HepG2 (cell line): ENCODE measurements around the gene TMEM231. TPM values are rescaled to one million over a fixed set of nuclear protein-coding genes. Genes with fewer than 3 reads are reported as not detected.
A peak's percentile ranks its signal among the peaks of the same experiment; 100 is the strongest.

Experiments used
- ATAC-seq: fragments of 200-7000 bp; cut with Tn5 transposase; 3 replicates; pipeline ENCODE4 v1.9.1; 2020; ENCODE audit warnings: mild to moderate bottlenecking, moderate library complexity
- Bru-seq: library from RNA; stranded (reverse); fragments of 400-500 nt; gene quantifications from one replicate; lab custom pipeline; 2021; lab: Mats Ljungman, UMichigan
- BruChase-seq, 2 experiments: library from RNA; stranded (reverse); fragments of 400-500 nt; gene quantifications; one replicate each; lab custom pipeline; 2021; lab: Mats Ljungman, UMichigan
- BruUV-seq: library from RNA; stranded (reverse); fragments of 400-500 nt; replicated peaks from 2 replicates; lab custom pipeline; 2021; lab: Mats Ljungman, UMichigan
- CTCF ChIA-PET: fragments of 300-600 bp; formaldehyde crosslinking; extraction: SDS; loops from one replicate; lab custom pipeline; 2021; ENCODE audit warnings: low total read pairs, inconsistent platforms, low intra/inter-chr PET ratio; lab: Yijun Ruan, JAX
- POLR2A ChIA-PET: fragments of 350-600 bp; sonication (Branson Sonifier 250); formaldehyde crosslinking; loops from one replicate; lab custom pipeline; 2020; ENCODE audit warnings: antibody characterized with exemption, inconsistent platforms; lab: Yijun Ruan, JAX
- DNase-seq: peaks from one replicate; pipeline ENCODE4 v3.0.0-alpha.2; 2015; ENCODE audit warnings: low spot score
- FAIRE-seq: peaks from 3 replicates; lab custom pipeline; 2011; peaks lifted over from hg19 to GRCh38; lab: Jason Lieb, UNC
- H2AFZ ChIP-seq: one replicate; pipeline ENCODE4 v1.6.1; 2011; ENCODE audit warnings: low read length, inconsistent platforms
- H3K27ac ChIP-seq: fragments of 300-600 bp; 3 replicates; pipeline ENCODE4 v1.8.0; 2011; ENCODE audit warnings: mixed run types, mild to moderate bottlenecking, mixed read lengths, low read length, inconsistent platforms; ENCODE audit not compliant: insufficient read depth; ENCODE audit errors: extremely low read length
- H3K27me3 ChIP-seq, 2 experiments: fragments of 200-600 bp in 1 of 2; 2 replicates in 1 of 2; 3 replicates in 1 of 2; pipeline versions ENCODE4 v1.6.0 to v1.8.0; 2011; ENCODE audit warnings: low read length in 2 of 2, mild to moderate bottlenecking in 2 of 2, moderate library complexity in 2 of 2, inconsistent platforms in 1 of 2; ENCODE audit not compliant: insufficient read depth in 2 of 2, control insufficient read depth in 1 of 2
- H3K36me3 ChIP-seq, 2 experiments: fragments of 200-600 bp in 1 of 2; replicated peaks in 1 of 2; 2 replicates in 1 of 2; 3 replicates in 1 of 2; pipeline versions ENCODE4 v1.5.1 to v1.8.0; 2011; ENCODE audit warnings: low read length in 2 of 2, inconsistent platforms in 1 of 2; ENCODE audit not compliant: insufficient read depth in 2 of 2, control insufficient read depth in 1 of 2
- H3K4me1 ChIP-seq: 2 replicates; pipeline ENCODE4 v1.5.1; 2012; ENCODE audit warnings: low read length, inconsistent platforms; ENCODE audit not compliant: insufficient read depth
- H3K4me2 ChIP-seq: 2 replicates; pipeline ENCODE4 v1.6.0; 2011; ENCODE audit warnings: low read depth, low read length, inconsistent platforms
- H3K4me3 ChIP-seq, 3 experiments: fragments of 200-600 bp in 1 of 3; sonication (generic), shearing (Covaris generic) in 1 of 3; replicated peaks in 1 of 3; 2 replicates each; pipeline ENCODE4 v1.5.1; 2011 to 2016; ENCODE audit warnings: low read length in 3 of 3, inconsistent platforms in 2 of 3, low read depth in 2 of 3, mild to moderate bottlenecking in 2 of 3, control low read depth in 1 of 3, mixed read lengths in 1 of 3; ENCODE audit not compliant: insufficient read depth in 1 of 3
- H3K79me2 ChIP-seq: one replicate; pipeline ENCODE4 v1.6.1; 2011; ENCODE audit warnings: low read length, inconsistent platforms; ENCODE audit not compliant: insufficient read depth
- H3K9ac ChIP-seq: 2 replicates; pipeline ENCODE4 v1.6.0; 2011; ENCODE audit warnings: mild to moderate bottlenecking, low read depth, low read length, inconsistent platforms; ENCODE audit not compliant: insufficient read depth
- H3K9me3 ChIP-seq: 2 replicates; pipeline ENCODE4 v1.5.1; 2012; ENCODE audit warnings: mild to moderate bottlenecking, low read length
- H4K20me1 ChIP-seq: 2 replicates; pipeline ENCODE4 v1.6.0; 2011; ENCODE audit warnings: inconsistent platforms, mild to moderate bottlenecking, low read length, moderate library complexity; ENCODE audit not compliant: insufficient read depth
- KMT2B ChIP-seq: IDR thresholded peaks from 2 replicates; pipeline ENCODE4 v1.6.1; 2016; ENCODE audit warnings: missing genetic modification reagents, missing compliant biosample characterization
- NFYC ChIP-seq: IDR thresholded peaks from 2 replicates; pipeline ENCODE4 v1.6.1; 2016; ENCODE audit warnings: missing genetic modification reagents, missing compliant biosample characterization
- RAD21 ChIP-seq: fragments of 450-650 bp; formaldehyde crosslinking; IDR thresholded peaks from 2 replicates; pipeline ENCODE4 v1.5.0; 2020; ENCODE audit warnings: mild to moderate bottlenecking
- SCMH1 ChIP-seq: sonication (generic); formaldehyde crosslinking; IDR thresholded peaks from 2 replicates; pipeline ENCODE4 v1.9.0; 2021; ENCODE audit warnings: missing genetic modification reagents, mild to moderate bottlenecking, borderline replicate concordance
- ZFP41 ChIP-seq: sonication (generic); formaldehyde crosslinking; IDR thresholded peaks from 2 replicates; pipeline ENCODE4 v1.4.0; 2020; ENCODE audit warnings: mild to moderate bottlenecking, missing genetic modification reagents, borderline replicate concordance
- ZNF10 ChIP-seq: sonication (generic); formaldehyde crosslinking; IDR thresholded peaks from 2 replicates; pipeline ENCODE4 v1.4.0; 2020; ENCODE audit warnings: mild to moderate bottlenecking, low read depth, missing genetic modification reagents, borderline replicate concordance
- ZNF276 ChIP-seq: sonication (generic); formaldehyde crosslinking; IDR thresholded peaks from 2 replicates; pipeline ENCODE4 v1.4.0; 2020; ENCODE audit warnings: mild to moderate bottlenecking, low read depth, missing genetic modification reagents
- ZNF468 ChIP-seq: sonication (generic); formaldehyde crosslinking; IDR thresholded peaks from 2 replicates; pipeline ENCODE4 v1.8.0; 2022; ENCODE audit warnings: mild to moderate bottlenecking, moderate library complexity, missing genetic modification reagents
- ZNF770 ChIP-seq: sonication (generic); formaldehyde crosslinking; IDR thresholded peaks from 2 replicates; pipeline ENCODE4 v1.5.0; 2020; ENCODE audit warnings: mild to moderate bottlenecking, missing genetic modification reagents
- ZNF883 ChIP-seq: sonication (generic); formaldehyde crosslinking; IDR thresholded peaks from 2 replicates; pipeline ENCODE4 v1.5.1; 2020; ENCODE audit warnings: mild to moderate bottlenecking, missing genetic modification reagents; ENCODE audit errors: not compliant biosample characterization
- WGBS: methylation state at CpG from one replicate; pipeline ENCODE4 v1.1.6; 2017; ENCODE audit warnings: low lambda C conversion rate; 5-methylcytosine and 5-hydroxymethylcytosine counted together
- in situ Hi-C: cut with HindIII; loops from 2 replicates; pipeline ENCODE4 v1.10.0; 2017; ENCODE audit warnings: low pct_unique_long_range_greater_than_20kb; ENCODE audit not compliant: extremely low pct_ligation_motif_present
- intact Hi-C: fragments of 100-400 bp; cut with micrococcal nuclease; formaldehyde crosslinking; loops from one replicate; pipeline ENCODE4 v1.10.0; 2022; ENCODE audit not compliant: unreplicated experiment
- long read RNA-seq, 2 experiments: library from RNA in 1 of 2; library from polyadenylated mRNA in 1 of 2; stranded (forward) in 1 of 2; unstranded in 1 of 2; transcript quantifications; one replicate each; pipeline ENCODE4 v2.0.0, GENCODE V29; 2019 to 2022
- polyA minus RNA-seq, 3 experiments: library from RNA; depleted of rRNA, polyadenylated mRNA; stranded (reverse); fragments of >200 nt; gene quantifications; 2 replicates each; pipeline ENCODE4 v1.2.3, GENCODE V29; 2011; ENCODE audit warnings: low replicate concordance in 1 of 3
- polyA plus RNA-seq, 8 experiments: library from polyadenylated mRNA; depleted of rRNA in 3 of 8; stranded (reverse) in 7 of 8; unstranded in 1 of 8; fragments of >200 nt; fragmentation: Illumina TruSeq in 4 of 8; extraction: Trizol in 4 of 8; gene quantifications; 2 replicates each; pipeline versions ENCODE4 v1.2.1 to v1.2.3, GENCODE V29; 2011 to 2016; ENCODE audit warnings: low read depth in 4 of 8, missing spikeins in 1 of 8, mixed read lengths in 1 of 8; ENCODE audit not compliant: insufficient read depth in 1 of 8
- total RNA-seq, 5 experiments: library from RNA; depleted of rRNA; stranded (reverse); fragments of >200 nt; fragmentation: Illumina TruSeq; extraction: Trizol; gene quantifications; 2 replicates each; pipeline ENCODE4 v1.2.3, GENCODE V29; 2016; ENCODE audit warnings: low read depth in 1 of 5

Gene TMEM231
- total RNA-seq (2016; rRNA removed; fragmentation: Illumina TruSeq; extraction: Trizol) (2.3 and 3.5 TPM in 2 replicates), polyA plus RNA-seq (2011; rRNA removed) (7.4 TPM in 2 replicates), polyA minus RNA-seq (2011; rRNA and poly(A)+ RNA removed; ENCODE audit: low replicate concordance) (19.5 and 53.3 TPM in 2 replicates), Bru-seq, nascent RNA (percentile 33 among the genes with signal in this experiment), BruChase-seq, experiment 1, labeled RNA remaining after a 6-hour chase (percentile 50 among the genes with signal in this experiment), BruChase-seq, experiment 2, labeled RNA remaining after a 2-hour chase (percentile 42 among the genes with signal in this experiment)
- 0.40 and 0.62 TPM in 2 replicates for total RNA-seq (2016; cell fraction: cytosol; rRNA removed; fragmentation: Illumina TruSeq; extraction: Trizol; ENCODE audit: low read depth)
- total RNA-seq (2016; cell fraction: insoluble cytoplasmic fraction; rRNA removed; fragmentation: Illumina TruSeq; extraction: Trizol): 1.3 and 3.4 TPM in 2 replicates
- 1.2 and 1.5 TPM in 2 replicates for total RNA-seq (2016; cell fraction: membrane; rRNA removed; fragmentation: Illumina TruSeq; extraction: Trizol)
- 4.1 and 6.2 TPM in 2 replicates for total RNA-seq (2016; cell fraction: nucleus; rRNA removed; fragmentation: Illumina TruSeq; extraction: Trizol)
- 11.5 and 13.9 TPM in 2 replicates for polyA plus RNA-seq (2011; cell fraction: cytosol; rRNA removed)
- polyA plus RNA-seq (2011; cell fraction: nucleus; rRNA removed): 4.4 and 5.8 TPM in 2 replicates
- polyA plus RNA-seq (2012): 2.3 and 2.7 TPM in 2 replicates
- polyA plus RNA-seq (2016; cell fraction: cytosol; fragmentation: Illumina TruSeq; extraction: Trizol; ENCODE audit: low read depth): 0.32 TPM in 2 replicates
- polyA plus RNA-seq (2016; cell fraction: insoluble cytoplasmic fraction; fragmentation: Illumina TruSeq; extraction: Trizol; ENCODE audit: low read depth): 1.7 and 2.3 TPM in 2 replicates
- polyA plus RNA-seq (2016; cell fraction: membrane; fragmentation: Illumina TruSeq; extraction: Trizol; ENCODE audit: low read depth): 1.2 and 1.3 TPM in 2 replicates
- 8.3 and 8.5 TPM in 2 replicates for polyA plus RNA-seq (2016; cell fraction: nucleus; fragmentation: Illumina TruSeq; extraction: Trizol; ENCODE audit: insufficient read depth, low read depth)
- polyA minus RNA-seq (2011; cell fraction: cytosol; rRNA and poly(A)+ RNA removed): 5.1 and 7.1 TPM in 2 replicates
- polyA minus RNA-seq (2011; cell fraction: nucleus; rRNA and poly(A)+ RNA removed): 2.4 and 2.6 TPM in 2 replicates
- long read RNA-seq, experiment 1, full-length matches to known transcripts: 4 of 6 reads
- long read RNA-seq, experiment 1, partial matches to known transcripts: 1 of 6 reads
- long read RNA-seq, experiment 1, other reads (novel, unspliced or antisense): 1 of 6 reads
- long read RNA-seq, experiment 2, partial matches to known transcripts: 1 of 4 reads
- long read RNA-seq, experiment 2, other reads (novel, unspliced or antisense): 3 of 4 reads

- no peaks in the 10 kb centered on the region for H3K9me3 ChIP-seq
- ChIA-PET POLR2A (interaction anchor here (1.1 to 3.2 kb wide), 5 partner anchors 10 to 250 kb away, joined by 3 to 27 read pairs (median 5); partner anchors contain the start of genes ADAT1, GABARAPL2, KARS1 and TERF2IP), CTCF (interaction anchor here (1.0 kb wide), 1 partner anchor 92 kb away, joined by 3 read pairs; the partner anchor contains the start of gene TMEM170A)
- peak within 1 kb of the TSS; percentile 53 for H3K9ac ChIP-seq
- no peaks in the 10 kb centered on the region for H4K20me1 ChIP-seq
- BruUV-seq: no TSS peak
- in situ Hi-C loops (no loop called here), intact Hi-C loops (loop anchor here (1.0 to 5.0 kb wide), 5 partner anchors 9 to 90 kb away; partner anchors contain the start of gene ADAT1)
- peak within 1 kb of the TSS; percentile 32 for H3K27ac ChIP-seq
- H3K79me2 ChIP-seq: no peaks in the 10 kb centered on the region
- ATAC-seq: peak; percentile 94
- H3K4me2 ChIP-seq: peak within 1 kb of the TSS; percentile 100
- no peaks in the 10 kb centered on the region for H3K36me3 ChIP-seq
- H3K4me1 ChIP-seq: peaks cover 28% of the 10 kb centered on the region
- peak; percentile 94 for FAIRE-seq
- DNase-seq: peak; percentile 91
- peak within 1 kb of the TSS; percentile 68 to 85 (median 70) for H3K4me3 ChIP-seq
- peaks cover 0 to 12% of the 10 kb centered on the region in 2 experiments; a peak in 2 of 5 replicates for H3K27me3 ChIP-seq
- under 1% methylated on average over 45 of the region's 75 CpGs for WGBS
- H2AFZ ChIP-seq: peak within 1 kb of the TSS; percentile 61
- TF ChIP-seq RAD21 (CRISPR knock-in tag) (0 out of 2 replicates have a peak, but pooled peaks have one; percentile 17), ZNF276 (peak; percentile 96), ZNF468 (CRISPR knock-in tag) (0 out of 2 replicates have a peak, but pooled peaks have one; percentile 43), ZFP41 (CRISPR knock-in tag) (peak; percentile 94), SCMH1 (CRISPR knock-in tag) (no peak), ZNF770 (CRISPR knock-in tag) (peak; percentile 63), NFYC (CRISPR knock-in tag) (peak; percentile 75), KMT2B (CRISPR knock-in tag) (peak; percentile 38; the same call in 1 of the 2 replicates), ZNF883 (CRISPR knock-in tag) (peak; percentile 91), ZNF10 (no peak)
Observed at GRCh38 chr16:75555707-75556430, at the start of gene TMEM231. Gene TMEM231 (minus strand): TSS chr16:75556252. CDS start chr16:75556209, 43 bp downstream.
